ENCODE data around the gene ZNF407. TPM values are rescaled to one million over a fixed set of nuclear protein-coding genes. Genes with fewer than 3 reads are reported as not detected.

Gene ZNF407
- total RNA-seq, 2 donors from 2014 or later = 11.7 to 22.2 TPM

GRCh38 chr18:74793746-74794145 lies 196.1 kb downstream of the ZNF407 start:
- no peaks in the 10 kb centered on the region for H3K9me3 ChIP-seq
- H3K27me3 ChIP-seq (replicated peaks; ENCODE audit: insufficient read depth) = no peaks in the 10 kb centered on the region
- intact Hi-C loops (cut with DNase I) = no loop called here
- no peaks in the 10 kb centered on the region for H3K4me1 ChIP-seq (replicated peaks)
- no peak for DNase-seq (ENCODE audit: low spot score)
- no peak overlapping the region for H3K4me3 ChIP-seq
- WGBS = 79% methylated on average over 9 of the region's 9 CpGs
- no peak for TF ChIP-seq CTCF (IDR thresholded peaks at IDR 0.05)
- TF ChIP-seq POLR2AphosphoS5 (IDR thresholded peaks at IDR 0.05) = no peak
- TF ChIP-seq POLR2A (IDR thresholded peaks at IDR 0.05) = no peak
- no peaks in the 10 kb centered on the region for H3K36me3 ChIP-seq
- H3K27ac ChIP-seq = no peak overlapping the region

GRCh38 chr18:74795751-74796150 lies 198.1 kb downstream of the ZNF407 start:
- no peak for DNase-seq (ENCODE audit: low spot score)
- intact Hi-C loops (cut with DNase I) = no loop called here
- Histone ChIP-seq H3K27me3 (replicated peaks; ENCODE audit: insufficient read depth) (no peaks in the 10 kb centered on the region), H3K4me1 (replicated peaks) (no peaks in the 10 kb centered on the region), H3K27ac (no peak overlapping the region), H3K4me3 (no peak overlapping the region), H3K36me3 (no peaks in the 10 kb centered on the region), H3K9me3 (no peaks in the 10 kb centered on the region)
- WGBS = 96% methylated on average over 9 of the region's 9 CpGs
- no peak for TF ChIP-seq POLR2A (IDR thresholded peaks at IDR 0.05)

GRCh38 chr18:74796211-74796610 lies 198.5 kb downstream of the ZNF407 start:
- H3K27ac ChIP-seq = no peak overlapping the region
- TF ChIP-seq POLR2AphosphoS5 (IDR thresholded peaks at IDR 0.05) = no peak
- no peak for TF ChIP-seq POLR2A (IDR thresholded peaks at IDR 0.05)
- H3K4me3 ChIP-seq = no peak overlapping the region
- no peaks in the 10 kb centered on the region for H3K27me3 ChIP-seq (replicated peaks; ENCODE audit: insufficient read depth)
- H3K9me3 ChIP-seq = no peaks in the 10 kb centered on the region
- H3K4me1 ChIP-seq (replicated peaks) = no peaks in the 10 kb centered on the region
- DNase-seq (ENCODE audit: low spot score) = no peak
- H3K36me3 ChIP-seq = no peaks in the 10 kb centered on the region
- 91% methylated on average over 4 of the region's 4 CpGs for WGBS
- intact Hi-C loops (cut with DNase I) = no loop called here

- H3K27ac ChIP-seq = no peak overlapping the region
- WGBS = 25% methylated on average over 7 of the region's 7 CpGs
- intact Hi-C loops (cut with DNase I) = no loop called here
Measured at GRCh38 chr18:74796841-74797576, 199.3 kb downstream of the ZNF407 start.

GRCh38 chr18:74797577-74798151 lies 200.0 kb downstream of the ZNF407 start:
- intact Hi-C loops (cut with DNase I) = no loop called here
- DNase-seq (ENCODE audit: low spot score) = no peak
- Histone ChIP-seq H3K4me1 (replicated peaks) (no peaks in the 10 kb centered on the region), H3K9me3 (no peaks in the 10 kb centered on the region), H3K27me3 (replicated peaks; ENCODE audit: insufficient read depth) (no peaks in the 10 kb centered on the region), H3K27ac (no peak overlapping the region), H3K4me3 (no peak overlapping the region), H3K36me3 (no peaks in the 10 kb centered on the region)
- no peak for TF ChIP-seq CTCF (IDR thresholded peaks at IDR 0.05)
- no peak for TF ChIP-seq POLR2AphosphoS5 (IDR thresholded peaks at IDR 0.05)
- no peak for TF ChIP-seq POLR2A (IDR thresholded peaks at IDR 0.05)
- 76% methylated on average over 6 of the region's 6 CpGs for WGBS

More at GRCh38 chr18:74796841-74797576, 199.3 kb downstream of the ZNF407 start:
- Histone ChIP-seq H3K36me3 (no peaks in the 10 kb centered on the region), H3K4me3 (no peak overlapping the region), H3K4me1 (replicated peaks) (no peaks in the 10 kb centered on the region), H3K27me3 (replicated peaks; ENCODE audit: insufficient read depth) (no peaks in the 10 kb centered on the region), H3K9me3 (no peaks in the 10 kb centered on the region)
- no peak for DNase-seq (ENCODE audit: low spot score)
- TF ChIP-seq POLR2A (IDR thresholded peaks at IDR 0.05) (no peak), CTCF (IDR thresholded peaks at IDR 0.05) (no peak), POLR2AphosphoS5 (IDR thresholded peaks at IDR 0.05) (no peak)

GRCh38 chr18:74799542-74799941 lies 201.9 kb downstream of the ZNF407 start:
- no peak for TF ChIP-seq CTCF (IDR thresholded peaks at IDR 0.05)
- no peak for TF ChIP-seq POLR2A (IDR thresholded peaks at IDR 0.05)
- TF ChIP-seq POLR2AphosphoS5 (IDR thresholded peaks at IDR 0.05) = no peak
- 89% methylated on average over 2 of the region's 2 CpGs for WGBS
- Histone ChIP-seq H3K9me3 (no peaks in the 10 kb centered on the region), H3K27ac (no peak overlapping the region), H3K4me1 (replicated peaks) (no peaks in the 10 kb centered on the region), H3K27me3 (replicated peaks; ENCODE audit: insufficient read depth) (no peaks in the 10 kb centered on the region), H3K36me3 (no peaks in the 10 kb centered on the region), H3K4me3 (no peak overlapping the region)
- intact Hi-C loops (cut with DNase I) = no loop called here
- no peak for DNase-seq (ENCODE audit: low spot score)
